IPS-20b (cell line): ENCODE measurements around the gene DOCK2.

Experiments
- H3K27ac ChIP-seq: one replicate; pipeline ENCODE4 v1.5.1; 2013; ENCODE audit warnings: low read length
- H3K27me3 ChIP-seq: 2 replicates; pipeline ENCODE4 v1.6.1; 2013; ENCODE audit warnings: mild to moderate bottlenecking, low read length, inconsistent platforms; ENCODE audit not compliant: insufficient read depth
- H3K36me3 ChIP-seq: 2 replicates; pipeline ENCODE4 v1.6.1; 2013; ENCODE audit warnings: low read depth, mild to moderate bottlenecking, inconsistent platforms, low read length, moderate library complexity; ENCODE audit not compliant: insufficient read depth
- H3K4me1 ChIP-seq: 2 replicates; pipeline ENCODE4 v1.6.1; 2013; ENCODE audit warnings: mild to moderate bottlenecking, control low read depth, inconsistent platforms, low read length, moderate library complexity; ENCODE audit not compliant: insufficient read depth
- H3K4me3 ChIP-seq: 2 replicates; pipeline ENCODE4 v1.5.1; 2013; ENCODE audit warnings: mild to moderate bottlenecking, low read length, inconsistent platforms
- H3K9ac ChIP-seq: 2 replicates; pipeline ENCODE4 v1.6.1; 2013; ENCODE audit warnings: low read depth, mild to moderate bottlenecking, inconsistent platforms, low read length, moderate library complexity
- H3K9me3 ChIP-seq: 2 replicates; pipeline ENCODE4 v1.6.1; 2013; ENCODE audit warnings: mild to moderate bottlenecking, low read depth, low read length, inconsistent platforms; ENCODE audit not compliant: insufficient read depth

DOCK2 gene

GRCh38 chr5:170113522-170113900, 476.4 kb downstream of the DOCK2 start:
- Histone ChIP-seq H3K27me3 (peaks cover 34% of the 10 kb centered on the region), H3K4me3 (no peak overlapping the region), H3K27ac (no peak overlapping the region), H3K36me3 (no peaks in the 10 kb centered on the region), H3K9me3 (0 out of 2 replicates have a peak, but pooled peaks cover 2% of the 10 kb centered on the region), H3K9ac (no peak overlapping the region; the same call in 1 of the 2 replicates), H3K4me1 (peaks cover 9% of the 10 kb centered on the region; the same call in 1 of the 2 replicates)

GRCh38 chr5:170114271-170114670, 477.2 kb downstream of the DOCK2 start:
- Histone ChIP-seq H3K9ac (no peak overlapping the region), H3K9me3 (0 out of 2 replicates have a peak, but pooled peaks cover 2% of the 10 kb centered on the region), H3K27me3 (peaks cover 26% of the 10 kb centered on the region), H3K4me3 (no peak overlapping the region), H3K36me3 (no peaks in the 10 kb centered on the region), H3K4me1 (peaks cover 7% of the 10 kb centered on the region; the same call in 1 of the 2 replicates), H3K27ac (no peak overlapping the region)

GRCh38 chr5:170115925-170116324, 478.9 kb downstream of the DOCK2 start:
- H3K4me3 ChIP-seq, result no peak overlapping the region
- no peak overlapping the region for H3K9ac ChIP-seq
- peaks cover 5% of the 10 kb centered on the region; the same call in 1 of the 2 replicates for H3K4me1 ChIP-seq
- no peak overlapping the region for H3K27ac ChIP-seq
- peaks cover 14% of the 10 kb centered on the region for H3K27me3 ChIP-seq
- H3K36me3 ChIP-seq, result no peaks in the 10 kb centered on the region
- H3K9me3 ChIP-seq, result 0 out of 2 replicates have a peak, but pooled peaks cover 2% of the 10 kb centered on the region

GRCh38 chr5:170117736-170118135, 480.7 kb downstream of the DOCK2 start:
- Histone ChIP-seq H3K9me3 (0 out of 2 replicates have a peak, but pooled peaks cover 2% of the 10 kb centered on the region), H3K9ac (no peak overlapping the region), H3K27me3 (no peaks in the 10 kb centered on the region), H3K4me3 (no peak overlapping the region), H3K27ac (no peak overlapping the region), H3K36me3 (no peaks in the 10 kb centered on the region), H3K4me1 (peaks cover 4% of the 10 kb centered on the region; the same call in 1 of the 2 replicates)

- H3K4me1 ChIP-seq, result no peaks in the 10 kb centered on the region
- H3K4me3 ChIP-seq, result no peak overlapping the region
- no peaks in the 10 kb centered on the region for H3K27me3 ChIP-seq
- H3K36me3 ChIP-seq, result no peaks in the 10 kb centered on the region
- H3K9me3 ChIP-seq, result no peaks in the 10 kb centered on the region
- H3K9ac ChIP-seq, result no peak overlapping the region
- no peak overlapping the region for H3K27ac ChIP-seq
These were observed 483.5 kb downstream of the DOCK2 start for GRCh38 chr5:170120576-170120975.

- Histone ChIP-seq H3K9me3 (no peaks in the 10 kb centered on the region; the same call in 1 of the 2 replicates), H3K4me1 (no peaks in the 10 kb centered on the region), H3K27me3 (no peaks in the 10 kb centered on the region), H3K27ac (no peak overlapping the region), H3K36me3 (no peaks in the 10 kb centered on the region), H3K9ac (no peak overlapping the region), H3K4me3 (no peak overlapping the region)
These were observed 484.2 kb downstream of the DOCK2 start for GRCh38 chr5:170121321-170121720.

GRCh38 chr5:170126061-170126460, 489.0 kb downstream of the DOCK2 start:
- H3K4me3 ChIP-seq, result no peak overlapping the region
- H3K36me3 ChIP-seq, result no peaks in the 10 kb centered on the region
- H3K27ac ChIP-seq, result no peak overlapping the region
- H3K9ac ChIP-seq, result no peak overlapping the region
- no peaks in the 10 kb centered on the region; the same call in 1 of the 2 replicates for H3K9me3 ChIP-seq
- H3K27me3 ChIP-seq, result no peaks in the 10 kb centered on the region
- H3K4me1 ChIP-seq, result no peaks in the 10 kb centered on the region

- no peaks in the 10 kb centered on the region for H3K4me1 ChIP-seq
- H3K27ac ChIP-seq, result no peak overlapping the region
- no peak overlapping the region for H3K4me3 ChIP-seq
- no peaks in the 10 kb centered on the region for H3K27me3 ChIP-seq
- no peaks in the 10 kb centered on the region; the same call in 1 of the 2 replicates for H3K9me3 ChIP-seq
- H3K36me3 ChIP-seq, result no peaks in the 10 kb centered on the region
- no peak overlapping the region for H3K9ac ChIP-seq
These were observed 489.6 kb downstream of the DOCK2 start for GRCh38 chr5:170126626-170127025.

GRCh38 chr5:170131235-170131634, 494.2 kb downstream of the DOCK2 start:
- Histone ChIP-seq H3K27ac (no peak overlapping the region), H3K27me3 (no peaks in the 10 kb centered on the region), H3K4me3 (no peak overlapping the region), H3K36me3 (no peaks in the 10 kb centered on the region), H3K9ac (no peak overlapping the region), H3K9me3 (no peaks in the 10 kb centered on the region; the same call in 1 of the 2 replicates), H3K4me1 (no peaks in the 10 kb centered on the region)

GRCh38 chr5:170132269-170132975, 495.3 kb downstream of the DOCK2 start:
- Histone ChIP-seq H3K4me1 (no peaks in the 10 kb centered on the region), H3K9ac (no peak overlapping the region), H3K36me3 (no peaks in the 10 kb centered on the region), H3K9me3 (no peaks in the 10 kb centered on the region), H3K4me3 (no peak overlapping the region), H3K27ac (no peak overlapping the region), H3K27me3 (no peaks in the 10 kb centered on the region)
